ENCODE measurements around the gene ULK2.

- TF ChIP-seq CTCF (IDR thresholded peaks at IDR 0.05) (no peak), POLR2A (IDR thresholded peaks at IDR 0.05) (no peak)
Measured at GRCh38 chr17:19760746-19761145, 107.0 kb downstream of the ULK2 start.

Measured in uterus (tissue), 2 donors.